HG02642 (cell line): Measurements from ENCODE around the gene RRP9.

Experiments
- ATAC-seq: cut with Tn5 transposase; IDR thresholded peaks from one replicate; pipeline ENCODE4 v1.9.1; 2021; ENCODE audit warnings: mild to moderate bottlenecking; ENCODE audit not compliant: unreplicated experiment, poor library complexity

The RRP9 gene

DNA sequence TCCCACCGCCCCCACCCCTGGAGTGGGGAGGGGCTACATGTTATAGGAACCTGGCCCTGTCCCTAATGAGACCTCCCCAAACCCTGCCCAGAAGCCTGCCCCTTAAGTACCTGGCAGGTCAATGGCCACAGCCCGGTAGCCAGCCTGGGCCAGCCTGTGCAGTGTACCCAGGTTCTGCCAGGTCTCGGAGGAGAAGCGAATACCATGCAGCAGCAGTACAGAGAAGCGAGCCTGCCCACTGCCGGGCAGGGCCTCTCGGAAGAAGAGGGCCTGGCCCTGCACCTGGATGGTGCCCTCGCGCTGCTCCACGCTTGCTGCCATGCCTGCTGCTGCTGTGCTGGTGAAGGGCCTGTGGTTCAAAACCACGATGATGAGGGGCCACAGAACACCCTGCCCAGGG, 29.6 kb upstream of the RRP9 start:
- no peak for ATAC-seq

DNA sequence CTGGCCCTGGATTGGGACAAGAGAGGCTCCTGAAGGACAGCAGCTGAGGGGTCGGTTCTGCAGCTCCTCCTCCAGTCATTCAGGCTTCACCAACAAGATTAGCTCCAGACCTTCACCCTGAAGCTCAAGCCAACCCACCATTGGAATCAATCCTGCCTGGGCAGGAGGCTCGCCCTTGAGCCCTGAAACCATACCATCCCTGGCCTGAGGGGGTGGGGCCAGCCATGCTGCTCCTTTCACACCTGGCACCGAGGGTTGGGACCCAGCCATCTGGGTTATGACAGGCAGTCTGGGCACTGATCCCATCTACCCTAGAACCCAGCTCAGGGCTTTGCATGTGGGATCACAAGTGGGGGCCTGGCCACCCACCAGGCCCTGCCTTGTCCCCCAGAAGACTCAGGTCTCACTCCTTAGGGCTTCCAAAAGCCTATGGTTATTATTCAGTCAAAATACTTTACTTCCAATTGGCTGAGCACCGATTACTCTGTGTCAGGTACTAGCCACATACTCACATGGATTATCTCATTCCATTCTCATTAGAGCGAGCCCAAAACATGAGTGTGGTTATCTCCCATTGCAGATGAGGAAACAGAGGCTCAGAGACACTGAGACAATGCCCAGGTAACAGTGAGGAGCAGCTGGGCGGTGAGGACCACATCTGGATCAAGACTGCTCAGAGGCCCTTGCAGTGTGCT, 29.0 kb upstream of the RRP9 start:
- ATAC-seq: no peak

DNA sequence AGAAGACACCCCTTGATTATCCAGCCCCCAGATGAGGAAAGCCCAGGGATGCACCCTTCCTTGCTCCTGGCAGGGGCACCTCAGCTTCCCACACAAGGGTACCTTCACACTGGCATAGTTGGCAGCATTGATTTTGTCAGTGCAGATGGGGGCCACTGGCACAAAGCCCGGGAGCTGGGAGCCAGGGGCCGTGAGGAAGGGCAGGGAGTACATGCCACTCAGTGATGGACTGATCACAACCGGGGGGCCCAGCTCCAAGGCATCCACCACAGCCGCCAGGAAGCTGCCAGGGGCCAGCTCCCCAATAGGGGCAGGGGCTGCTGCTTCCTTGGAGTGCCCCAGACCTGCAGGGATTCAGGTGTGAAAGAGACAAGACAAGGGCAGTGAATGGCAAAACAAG, 28.1 kb upstream of the RRP9 start:
- no peak for ATAC-seq

DNA sequence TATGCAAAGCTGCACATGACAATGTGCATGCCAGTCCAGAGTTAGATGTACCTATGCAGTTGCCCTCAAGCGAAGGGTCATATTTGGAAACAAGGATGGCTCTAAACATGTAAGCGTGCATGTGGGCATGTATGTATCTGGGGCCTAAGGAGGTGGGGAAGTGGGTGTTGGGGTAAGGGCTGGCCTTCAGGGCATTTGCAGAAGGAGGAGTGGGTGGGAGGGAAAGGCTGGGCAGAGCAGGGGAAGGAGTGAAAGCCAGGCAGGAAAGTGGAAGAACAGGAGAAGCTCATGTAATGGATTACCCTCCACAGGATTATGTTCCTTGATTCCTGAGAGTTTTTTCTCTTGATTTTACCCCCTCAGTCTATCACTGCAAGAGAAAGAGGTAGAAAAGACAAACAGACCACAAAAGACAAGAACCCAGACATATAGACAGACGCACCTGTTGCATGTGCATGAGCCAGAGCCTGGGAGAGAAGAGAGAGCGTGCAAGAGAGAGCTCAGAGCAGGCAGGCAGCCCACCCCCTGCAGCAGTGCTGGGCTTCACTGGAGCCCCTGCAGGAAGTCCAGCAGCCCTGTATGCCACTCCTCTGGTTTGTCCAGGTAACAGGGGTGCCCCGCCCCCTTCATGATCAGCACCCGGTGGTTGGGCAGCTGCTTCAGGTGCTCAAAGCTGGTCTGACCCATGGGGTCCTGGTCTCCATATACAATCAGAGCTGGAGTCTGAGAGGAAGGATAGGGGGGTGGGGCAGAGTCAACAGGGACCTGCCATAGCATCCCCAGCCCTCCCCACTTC, 27.4 kb upstream of the RRP9 start:
- no peak for ATAC-seq

DNA sequence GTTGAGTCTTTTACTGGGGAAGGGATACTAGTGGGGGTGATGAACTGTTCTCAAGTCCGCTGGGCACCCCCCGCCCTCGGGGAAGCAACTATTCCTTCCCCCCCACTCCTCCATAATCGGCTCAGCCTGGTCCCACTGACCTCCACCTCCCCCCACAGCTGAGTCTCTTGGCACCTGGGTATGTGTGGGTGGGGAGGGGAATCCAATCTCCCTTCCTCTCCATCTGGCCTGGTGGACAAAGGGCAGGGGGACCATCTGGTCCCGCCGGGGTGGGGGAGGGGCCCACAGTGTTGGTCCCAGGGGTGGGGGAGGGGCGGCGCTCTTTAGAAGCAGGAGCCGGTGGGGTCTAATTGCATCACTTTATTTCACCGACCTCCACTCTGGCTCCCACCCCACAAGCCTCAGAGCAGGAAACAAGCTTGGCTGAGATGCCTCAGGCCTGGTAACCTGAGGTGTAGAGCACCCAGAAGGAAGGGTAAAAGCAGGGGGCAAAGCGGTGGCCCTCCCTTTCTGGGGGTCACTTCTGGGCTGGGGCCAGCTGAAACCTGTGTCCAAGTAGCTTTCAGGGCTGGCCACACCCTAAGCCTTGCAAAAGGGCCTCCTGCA, 26.6 kb upstream of the RRP9 start:
- ATAC-seq: no peak

DNA sequence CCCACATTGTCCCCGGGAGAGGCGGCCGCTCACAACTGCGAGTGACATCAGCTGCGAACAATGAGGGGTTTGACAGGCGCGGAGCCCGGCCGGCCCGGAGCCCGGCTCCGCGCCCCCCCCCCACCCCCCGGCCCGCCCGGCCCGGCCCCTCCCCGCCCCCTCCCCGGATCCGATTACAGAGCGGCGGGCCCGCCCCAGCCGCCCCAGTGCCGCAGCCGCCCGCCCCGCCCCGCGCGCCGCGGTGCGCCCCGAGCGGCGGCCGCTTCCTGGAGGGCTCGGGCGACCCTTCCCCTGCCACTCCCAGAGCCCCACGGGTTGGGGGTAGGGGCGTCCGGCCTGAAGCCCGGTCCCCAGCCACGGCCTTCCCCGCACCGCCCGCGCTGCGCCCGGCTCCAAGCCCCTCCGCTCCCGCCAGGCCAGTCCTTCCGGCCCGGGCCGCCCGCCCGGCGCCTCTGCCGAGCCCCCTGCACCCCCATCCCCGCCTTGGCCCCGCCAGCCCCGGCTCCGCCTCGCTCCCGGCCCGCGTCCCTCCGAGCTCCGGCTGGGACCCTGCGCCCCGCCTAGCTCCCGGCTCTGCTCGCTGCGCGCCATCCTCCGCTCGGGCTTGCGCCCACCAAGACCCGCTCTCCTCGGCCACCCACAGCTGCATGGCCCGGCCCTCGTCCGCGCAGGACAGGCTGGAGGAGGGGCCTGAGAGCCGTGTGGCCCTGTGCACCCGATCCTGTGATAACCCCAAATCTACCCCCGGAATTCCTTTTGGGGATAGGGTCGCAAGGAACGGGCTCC, 25.9 kb upstream of the RRP9 start, which contains the start of gene PCBP4:
TSS of gene PCBP4 (minus strand) at position 71 of the 786 bp plus-strand sequence. CDS start 6,214 bp downstream, outside the sequence.
- ATAC-seq: peak; percentile 54

DNA sequence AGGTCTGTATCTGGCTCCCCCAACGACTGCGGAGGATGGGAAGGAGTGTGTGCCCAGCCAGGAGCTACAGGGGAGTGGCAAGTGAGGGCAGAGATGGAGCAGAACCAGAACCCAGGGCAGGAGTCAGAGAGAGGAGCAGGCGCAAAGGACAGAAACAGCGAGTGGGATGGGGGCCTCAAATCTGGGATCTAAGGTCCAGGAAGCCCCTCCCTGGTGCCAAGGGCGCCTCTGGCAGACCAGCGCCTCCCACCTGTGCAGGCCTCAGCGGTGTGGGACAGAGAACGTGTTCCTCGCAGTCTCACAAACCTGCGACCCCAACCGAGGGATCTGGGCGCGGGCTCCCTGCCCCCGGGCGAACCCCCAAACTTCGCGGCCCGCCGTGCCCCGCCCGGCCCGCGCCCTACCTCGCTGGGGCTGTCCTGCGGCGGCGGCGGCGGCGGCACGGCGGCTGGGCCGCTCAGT, 25.2 kb upstream of the RRP9 start:
- peak; percentile 31 for ATAC-seq

DNA sequence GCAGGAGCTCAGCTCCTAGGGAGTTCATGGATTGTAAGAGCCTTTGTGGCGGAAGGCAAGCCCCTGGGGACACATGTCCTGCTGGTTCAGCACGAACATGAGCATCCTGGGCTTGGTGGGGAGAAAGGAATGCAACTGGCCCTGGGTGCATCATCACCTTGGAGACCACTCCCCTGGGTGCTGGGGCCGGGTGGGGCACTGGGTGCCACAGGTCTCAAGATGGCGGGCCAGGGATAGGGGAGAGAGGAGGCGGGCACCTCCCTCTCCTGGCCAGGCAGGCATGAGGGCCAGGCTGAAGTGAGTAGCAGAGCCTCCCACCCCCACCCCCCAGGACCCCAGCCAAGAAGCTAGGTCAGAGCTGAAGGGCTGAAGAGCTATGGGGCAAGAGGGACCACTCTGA, 24.8 kb upstream of the RRP9 start:
- no peak for ATAC-seq

DNA sequence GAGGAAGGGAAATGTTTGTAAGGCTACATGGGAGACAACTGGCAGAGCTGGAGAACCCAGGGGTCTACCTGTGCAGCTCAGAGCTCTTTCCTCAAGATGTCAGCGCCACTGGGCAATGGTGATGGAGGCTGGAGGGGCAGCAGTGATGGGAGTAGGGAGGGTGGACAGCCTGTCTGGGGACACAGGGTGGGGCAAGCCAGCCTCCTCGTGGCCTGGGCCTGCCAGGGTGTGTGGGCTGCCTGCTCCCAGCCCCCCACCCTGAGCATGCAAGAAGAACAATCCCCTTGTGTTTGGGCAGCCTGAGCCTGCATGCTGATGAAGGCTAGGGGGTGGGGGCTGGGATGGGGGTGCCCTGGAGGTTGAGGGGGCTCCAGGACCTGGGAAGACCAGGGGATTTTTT, 24.3 kb upstream of the RRP9 start:
- ATAC-seq: no peak

DNA sequence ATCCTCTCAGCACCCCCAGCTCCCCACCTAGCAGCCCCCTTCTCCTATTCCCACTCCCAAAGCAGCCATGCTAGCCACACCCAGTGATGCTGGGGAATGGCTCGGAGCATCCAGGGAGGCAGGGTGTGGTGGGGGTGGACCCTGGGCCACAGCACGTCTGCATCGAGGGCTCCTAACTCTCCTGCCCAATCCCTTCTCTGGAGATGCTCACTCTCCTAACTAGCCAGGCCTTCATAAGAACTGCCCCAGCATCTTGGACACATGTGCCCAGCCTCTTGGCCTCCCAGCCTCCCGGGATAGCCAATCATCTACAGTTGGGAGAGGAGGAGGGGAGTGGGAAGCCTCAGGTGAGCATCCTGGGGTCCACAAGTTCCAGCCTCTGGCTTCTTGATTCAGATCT, 22.8 kb upstream of the RRP9 start:
- ATAC-seq: no peak

DNA sequence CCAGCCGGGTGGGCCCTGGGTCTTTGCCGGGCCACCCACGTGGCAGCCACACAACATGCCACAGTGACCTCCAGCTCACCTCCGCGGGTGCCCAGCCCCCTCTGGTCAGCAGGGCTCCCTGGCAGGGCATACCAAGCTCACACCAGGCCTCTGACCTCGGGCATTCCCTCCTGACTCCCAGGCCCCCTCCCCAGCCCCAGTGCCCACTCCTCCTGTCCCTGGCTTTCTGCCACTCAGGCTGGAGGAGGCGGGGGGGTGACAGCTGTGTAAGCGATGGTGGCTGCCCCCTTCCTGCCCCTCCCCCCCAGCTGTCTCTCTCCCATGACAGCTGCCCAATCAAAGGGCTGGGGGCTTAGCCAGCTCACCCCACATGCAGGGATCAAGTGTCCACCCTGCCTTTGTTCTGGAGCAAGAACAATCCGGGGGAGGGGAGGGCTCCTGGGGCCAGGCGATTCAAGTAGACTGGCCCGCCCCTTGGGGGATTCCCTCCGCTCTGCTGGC, 22.3 kb upstream of the RRP9 start:
- ATAC-seq: no peak

DNA sequence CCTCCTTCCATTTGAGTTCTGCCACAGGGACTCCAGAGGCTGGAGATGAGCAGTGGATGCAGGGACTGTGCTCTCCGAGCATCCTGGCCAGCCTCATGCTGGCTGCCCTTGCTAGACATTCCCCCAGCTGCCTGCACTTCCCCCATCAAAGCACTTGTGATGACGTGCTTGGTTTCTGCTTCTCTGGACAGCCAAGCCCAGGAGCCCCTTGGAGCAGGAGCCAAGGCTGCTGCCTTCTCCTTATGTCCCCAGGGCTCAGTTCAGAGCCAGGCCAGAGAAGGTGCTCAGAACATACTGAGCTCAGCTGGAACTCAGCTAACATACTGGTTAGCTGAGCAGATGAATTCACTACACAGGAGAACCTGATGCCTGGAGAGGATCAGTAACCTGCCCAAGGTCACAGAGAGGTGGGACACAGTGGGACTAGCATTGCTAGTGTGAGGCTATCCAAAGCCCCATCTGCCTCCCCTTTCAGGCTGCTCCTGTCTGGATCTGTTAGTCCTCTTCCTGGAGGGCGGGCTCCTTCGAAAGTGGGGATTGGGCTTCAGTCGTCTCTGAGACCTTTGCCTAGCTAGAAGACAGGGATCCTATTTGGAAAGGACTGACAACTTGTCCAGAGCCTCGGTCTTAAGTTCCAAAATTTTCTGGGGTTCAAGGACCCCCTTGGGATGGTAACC, 21.3 kb upstream of the RRP9 start:
- ATAC-seq: no peak

DNA sequence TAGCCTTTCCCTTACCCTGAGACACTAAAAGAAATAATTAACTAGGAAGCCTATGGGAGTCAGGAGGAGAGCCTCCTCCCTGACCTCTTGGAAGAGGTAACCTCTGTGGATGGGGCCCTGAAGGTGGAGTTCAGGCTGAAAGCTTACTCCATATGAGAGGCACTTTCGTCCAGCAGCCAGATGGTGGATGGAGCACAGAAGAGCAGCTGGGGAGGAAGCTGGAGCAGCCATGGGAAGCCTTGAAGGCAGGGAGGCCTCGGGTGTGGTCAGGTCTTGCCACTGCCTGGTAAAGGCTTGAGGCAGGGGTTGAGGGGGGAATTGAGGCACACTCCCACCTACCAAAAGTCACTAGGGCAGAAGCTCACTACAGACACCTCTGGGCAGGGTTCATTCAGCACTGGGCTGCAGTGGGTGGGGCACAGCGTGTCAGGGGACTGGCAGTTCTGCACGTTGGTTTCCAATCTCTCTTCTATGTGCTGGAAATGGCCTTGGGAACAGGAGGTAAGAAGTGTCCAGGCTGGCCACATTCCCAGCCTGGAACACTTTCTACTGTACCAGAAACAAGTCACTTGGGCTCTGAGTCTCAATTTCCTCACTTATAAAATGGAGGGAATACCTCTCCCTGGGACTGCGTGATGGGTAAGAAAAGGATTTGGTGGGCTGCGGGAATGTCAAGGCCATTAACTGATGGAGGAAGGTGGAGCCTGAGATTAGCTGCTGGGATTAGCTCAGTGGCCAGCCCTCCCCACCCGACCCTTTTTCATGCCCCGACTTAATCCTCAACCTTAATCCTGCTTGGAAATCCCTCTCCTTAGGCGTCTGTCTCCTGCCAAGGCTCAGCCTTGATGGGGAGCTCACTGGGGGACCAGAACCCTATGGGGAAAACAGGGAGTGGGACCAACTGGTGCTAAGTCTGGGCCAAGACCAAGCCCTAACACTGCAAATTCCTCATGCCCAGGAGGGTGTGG, 20.2 kb upstream of the RRP9 start:
- no peak for ATAC-seq

DNA sequence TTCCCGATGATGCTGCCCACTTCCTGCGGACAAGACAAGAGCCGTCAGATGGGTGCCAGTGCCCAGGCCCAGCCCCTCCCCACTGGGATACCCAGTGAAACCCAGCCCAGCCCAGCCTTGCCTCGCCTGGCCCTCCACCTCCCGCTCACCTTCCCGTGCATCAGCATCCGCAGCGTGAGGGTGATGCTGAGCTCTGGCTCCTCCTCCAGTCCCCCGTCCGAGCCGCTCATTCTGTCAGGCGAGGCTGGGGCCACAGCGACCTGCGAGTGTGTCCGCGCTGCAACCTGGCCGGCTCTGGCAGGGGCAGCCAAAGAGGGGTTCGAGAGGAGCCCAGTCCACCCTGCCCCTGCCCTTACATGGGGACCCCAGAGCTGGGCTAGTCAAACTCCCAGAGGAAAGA, 19.3 kb upstream of the RRP9 start:
- no peak for ATAC-seq

DNA sequence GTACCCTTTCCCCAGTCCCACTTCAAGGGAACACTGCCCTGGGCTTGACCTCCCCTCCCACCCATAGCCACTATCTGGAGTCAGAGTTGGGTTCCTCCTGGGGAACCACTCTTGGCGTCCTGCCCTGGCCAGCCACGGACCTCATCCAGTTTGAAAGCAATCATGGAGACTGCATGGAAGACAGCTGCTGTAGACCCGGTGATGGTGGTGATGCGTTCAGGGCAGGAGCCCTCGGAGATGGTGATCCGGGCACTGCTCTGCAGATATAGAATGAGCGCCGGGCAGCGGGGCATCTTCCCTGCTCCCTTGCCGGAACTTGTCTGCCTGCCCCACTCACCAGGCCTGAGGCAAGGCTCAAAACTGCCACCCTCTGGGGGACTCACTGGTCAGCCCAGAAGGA, 18.7 kb upstream of the RRP9 start:
- no peak for ATAC-seq

DNA sequence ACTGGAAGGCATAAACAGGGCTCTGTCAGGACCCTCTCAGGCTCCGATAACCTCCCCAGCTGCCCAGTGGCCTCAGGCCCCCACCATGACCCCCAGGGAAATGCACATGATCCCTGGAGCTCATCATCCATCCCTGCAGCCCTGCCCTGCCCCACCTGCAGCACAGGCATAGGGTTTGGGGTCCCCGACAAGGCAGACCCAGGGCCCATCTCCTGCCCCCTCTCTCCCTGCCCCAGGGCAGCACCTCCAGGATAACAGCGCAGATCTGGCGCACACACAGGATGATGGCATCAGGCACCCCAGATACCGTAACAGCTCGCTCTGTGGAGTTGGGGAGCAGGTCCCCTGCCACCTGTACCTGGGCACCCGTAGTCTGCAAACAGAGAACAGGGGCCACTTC, 17.9 kb upstream of the RRP9 start:
- no peak for ATAC-seq

DNA sequence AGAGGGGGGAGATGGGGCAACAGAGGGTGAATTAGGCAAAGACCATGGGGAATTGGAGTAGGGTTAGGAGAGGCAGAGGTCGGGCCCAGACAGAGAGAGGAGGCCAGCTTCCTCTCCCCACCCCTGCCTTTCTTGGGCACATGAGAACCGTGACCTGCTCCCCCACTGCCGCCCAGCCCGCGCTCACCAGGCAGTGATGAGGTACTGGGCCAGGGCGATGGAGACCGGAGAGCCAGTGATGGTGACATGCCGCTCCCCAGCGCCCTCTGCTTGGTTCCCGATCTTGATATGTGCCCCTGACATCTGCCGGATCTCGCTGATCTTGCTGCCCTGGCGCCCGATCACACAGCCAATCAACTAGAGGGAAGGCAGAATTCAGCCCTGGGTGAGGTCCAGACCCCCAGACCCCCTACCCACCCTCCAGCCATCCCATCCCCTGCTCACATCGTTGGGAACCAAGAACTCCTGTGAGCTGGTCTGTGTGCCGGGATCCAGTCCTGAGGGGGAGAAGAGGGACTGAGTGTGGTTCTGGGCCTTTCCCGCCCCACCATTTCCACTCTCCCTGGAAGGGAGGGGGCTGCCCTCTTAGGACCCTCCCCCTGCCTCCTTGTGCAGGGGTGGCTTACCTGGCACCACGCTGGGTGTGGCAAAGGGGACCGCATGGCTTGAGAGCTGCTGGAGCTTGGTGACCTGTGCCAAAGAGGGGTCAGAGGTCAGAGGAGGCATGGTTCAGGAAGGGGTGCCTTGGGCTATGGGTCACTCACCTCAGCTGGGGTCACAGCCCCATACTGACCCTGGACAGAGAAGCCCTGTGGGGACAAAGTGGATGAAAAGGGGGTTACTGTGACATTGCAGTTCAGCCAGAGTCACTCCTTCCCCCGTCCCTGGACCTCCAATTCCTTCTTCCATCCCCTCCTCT, 17.2 kb upstream of the RRP9 start:
- no peak for ATAC-seq
